ENCODE measurements around the gene ANKRD6. TPM values are rescaled to one million over a fixed set of nuclear protein-coding genes. Genes with fewer than 3 reads are reported as not detected.
"Not testable (repeated sequence)": the region's sequence is repeated elsewhere in the genome, so short reads cannot be mapped to it uniquely, and the experiment has no call there.

Gene ANKRD6
- 9.9 TPM for total RNA-seq

DNA sequence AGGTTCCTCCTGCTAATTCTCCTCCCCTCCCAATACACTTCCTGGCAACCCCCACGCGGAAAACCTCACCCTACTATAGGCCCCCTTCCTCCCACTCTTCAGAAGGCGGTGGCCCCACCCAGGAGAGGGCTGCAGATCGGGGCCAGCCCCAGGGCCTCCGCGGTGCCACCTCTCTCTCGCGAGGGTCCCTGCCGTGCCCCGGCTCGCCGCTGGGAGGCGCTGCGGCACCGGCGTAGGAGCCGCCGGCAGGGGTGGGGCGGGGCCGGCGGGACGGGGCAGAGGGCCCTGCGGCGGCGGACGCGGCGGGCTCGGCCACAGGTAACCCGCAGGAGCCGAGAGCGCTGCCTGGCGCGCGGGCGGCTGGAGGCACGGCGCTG, at the start of gene ANKRD6:
ANKRD6 (plus strand) TSS at position 278 of the 377 bp plus-strand sequence. CDS start 133,825 bp downstream, outside the sequence.
- ATAC-seq = peak; percentile 98

DNA sequence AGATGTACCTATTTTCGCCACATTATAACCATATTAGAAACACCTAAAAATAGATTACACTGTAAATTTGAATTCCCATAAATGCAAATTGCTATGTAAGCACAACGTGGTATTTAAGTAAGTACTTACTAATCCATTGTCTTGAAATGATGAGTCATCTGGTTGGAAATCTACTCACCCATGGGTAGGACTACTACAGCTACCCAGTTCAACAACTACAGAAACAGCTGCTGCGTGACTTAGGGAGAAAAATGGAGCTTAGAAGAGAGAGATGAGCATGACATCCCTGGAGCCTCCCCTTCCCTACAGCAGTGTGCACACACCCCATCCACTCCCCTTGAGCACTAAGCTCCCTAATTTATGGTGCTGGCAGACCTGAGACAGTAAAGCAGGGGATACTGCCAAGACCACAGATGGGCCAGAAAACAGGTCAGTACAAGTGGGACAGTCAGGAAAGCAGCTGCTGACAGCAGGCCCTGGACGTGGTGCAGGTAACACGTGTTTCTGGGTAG, 47.7 kb upstream of the ANKRD6 start:
- ATAC-seq = peak; percentile 99

GRCh38 chr6:89385846-89386245, 47.1 kb upstream of the ANKRD6 start:
- ATAC-seq = no peak

DNA sequence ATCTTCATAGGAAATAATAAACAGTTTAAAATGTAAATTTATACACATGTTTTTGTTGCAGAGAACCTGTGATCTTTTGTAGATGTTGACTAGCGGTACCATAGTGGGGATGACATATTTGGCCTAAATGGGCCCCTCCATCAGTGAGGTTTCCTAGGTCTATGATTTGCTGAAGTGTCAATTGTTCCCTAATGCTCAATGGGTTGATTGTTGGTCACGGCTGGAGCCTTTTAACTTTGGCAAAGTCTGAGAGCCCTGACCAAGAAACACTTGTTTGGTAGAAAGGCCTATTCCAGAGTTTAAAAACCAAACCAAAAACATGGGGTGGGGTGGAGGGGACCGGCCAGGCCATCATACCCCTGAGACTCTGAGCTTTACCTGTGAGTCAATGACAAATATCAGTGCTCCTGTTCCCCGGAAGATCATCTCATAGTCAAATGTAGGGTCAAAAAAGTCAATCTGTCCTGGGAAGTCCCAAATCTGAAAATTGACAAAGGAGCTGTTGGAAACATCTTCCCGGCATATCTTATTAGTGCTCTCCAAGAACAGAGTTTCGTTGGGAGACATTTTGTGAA, 45.9 kb upstream of the ANKRD6 start:
- ATAC-seq = no peak

DNA sequence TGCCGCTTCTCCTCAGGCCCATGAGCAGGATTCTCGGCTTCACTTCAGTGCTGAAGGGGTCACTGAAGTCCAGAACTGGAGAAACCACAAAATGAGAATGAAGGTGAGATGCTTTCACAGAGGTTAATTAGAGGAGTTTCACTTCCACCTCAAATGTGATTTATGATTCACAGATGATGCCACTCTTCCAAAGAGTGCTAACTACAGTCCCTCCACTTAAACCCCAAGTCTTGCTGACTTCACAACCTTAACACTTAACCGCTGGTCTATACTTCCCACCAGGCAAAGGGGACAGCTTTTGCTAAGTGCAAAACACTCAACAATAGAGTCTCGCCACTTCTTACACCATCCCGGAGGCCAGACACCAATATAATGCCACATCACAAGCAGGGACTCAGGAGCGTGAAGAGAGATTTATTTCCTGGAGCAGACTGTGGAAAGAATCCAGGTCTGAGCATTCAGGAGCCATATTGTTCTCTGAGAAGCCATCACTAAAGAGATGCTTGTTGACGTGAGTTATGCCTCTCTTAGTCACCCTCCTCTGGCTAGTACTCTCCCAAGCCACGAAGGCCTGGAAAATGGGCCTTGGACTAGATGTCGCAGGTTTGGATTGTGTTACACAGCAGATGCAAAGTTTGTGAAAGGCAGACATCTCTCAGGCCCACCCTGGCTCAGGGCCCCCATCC, 45.3 kb upstream of the ANKRD6 start:
- ATAC-seq = no peak

DNA sequence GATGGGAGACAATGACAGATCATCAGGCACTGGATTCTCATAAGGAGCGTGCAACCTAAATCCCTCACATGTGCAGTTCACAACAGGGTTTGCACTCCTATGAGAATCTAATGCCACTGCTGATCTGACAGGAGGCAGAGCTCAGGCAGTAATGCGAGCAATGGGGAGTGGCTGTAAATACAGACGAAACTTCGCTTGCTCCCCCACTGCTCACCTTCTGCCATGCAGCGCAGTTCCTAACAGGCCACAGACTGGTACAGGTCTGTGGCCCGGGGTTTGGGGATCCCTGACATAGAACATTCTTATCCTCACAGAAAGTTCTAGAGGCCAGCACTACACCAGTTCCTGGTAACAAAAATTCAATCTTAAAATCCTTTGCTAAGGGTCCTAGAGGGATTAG, 44.1 kb upstream of the ANKRD6 start:
- ATAC-seq = no peak

DNA sequence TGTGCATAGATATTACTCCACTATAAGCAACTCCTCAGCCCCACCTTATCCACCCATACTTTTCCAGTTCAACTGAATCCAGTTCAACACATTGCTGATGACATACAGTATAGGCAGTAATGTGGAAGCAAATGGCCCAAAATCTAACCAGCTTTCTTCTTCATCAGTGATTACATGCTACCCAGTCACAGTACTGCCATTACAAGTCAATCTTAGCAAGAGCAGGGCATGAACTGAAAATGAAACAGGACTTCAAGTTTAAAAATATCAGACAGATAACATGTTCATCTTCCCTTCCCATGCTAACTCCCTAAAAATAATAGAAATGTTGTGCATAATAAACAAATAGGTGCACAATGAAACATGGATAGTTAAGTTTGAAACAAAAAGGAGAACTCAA, 40.1 kb upstream of the ANKRD6 start:
- no peak for ATAC-seq

- ATAC-seq = no peak
These were observed 39.3 kb upstream of the ANKRD6 start for GRCh38 chr6:89393659-89394058.

GRCh38 chr6:89397884-89398283, 35.1 kb upstream of the ANKRD6 start:
- not testable (repeated sequence) for ATAC-seq

- ATAC-seq = no peak
These were observed 34.0 kb upstream of the ANKRD6 start for GRCh38 chr6:89398762-89399525.

GRCh38 chr6:89400050-89400449, 32.9 kb upstream of the ANKRD6 start:
- no peak for ATAC-seq

- peak; percentile 72 for ATAC-seq
These were observed 32.0 kb upstream of the ANKRD6 start for GRCh38 chr6:89400912-89401399.

DNA sequence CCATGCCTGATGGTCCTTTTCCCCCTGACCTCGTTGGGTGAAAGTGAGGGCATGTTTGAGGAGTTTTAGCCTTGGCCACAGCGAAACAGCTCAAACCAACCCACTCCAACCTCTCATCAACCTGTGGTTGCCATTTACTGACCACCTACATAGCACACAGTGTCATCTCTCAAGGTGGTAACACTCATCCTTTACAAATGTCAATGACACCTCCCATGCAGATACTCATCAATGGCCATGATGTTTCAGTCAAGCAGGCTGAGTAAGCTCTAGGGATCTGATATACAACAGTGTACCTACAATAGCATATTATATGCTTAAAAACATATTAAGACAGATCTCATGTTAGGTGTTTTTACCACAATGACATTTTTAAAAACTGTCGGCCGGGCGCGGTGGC, 30.2 kb upstream of the ANKRD6 start:
- ATAC-seq = no peak

- no peak for ATAC-seq
These were observed 28.4 kb upstream of the ANKRD6 start for GRCh38 chr6:89404512-89404911.

- ATAC-seq = no peak
These were observed 26.8 kb upstream of the ANKRD6 start for GRCh38 chr6:89406141-89406540.

- no peak for ATAC-seq
These were observed 23.4 kb upstream of the ANKRD6 start for GRCh38 chr6:89409461-89410035.

DNA sequence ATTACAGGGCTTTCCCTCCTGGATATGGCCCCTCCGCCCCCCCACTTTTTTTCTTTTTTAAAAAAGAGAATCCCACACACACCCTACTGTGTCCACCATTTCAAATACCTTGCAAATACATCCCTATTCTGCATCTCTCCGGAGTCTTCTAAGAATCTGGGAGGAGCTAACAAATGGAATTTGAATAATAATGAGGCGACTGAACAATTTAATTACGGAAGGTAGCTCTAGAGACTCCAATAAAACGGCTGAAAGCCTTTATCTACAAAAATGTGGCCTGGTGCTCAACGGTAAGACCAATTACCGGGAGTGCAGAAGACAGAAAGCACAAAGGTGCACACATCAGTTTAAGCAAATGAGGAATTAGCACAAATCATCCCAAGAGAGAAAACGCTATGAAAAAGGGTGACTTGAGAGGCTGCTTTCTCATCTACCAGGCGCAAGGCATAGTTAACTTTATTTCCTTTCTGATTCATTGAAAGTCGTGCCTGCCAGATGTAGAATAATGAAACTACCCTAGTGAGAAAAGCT, 22.7 kb upstream of the ANKRD6 start:
- ATAC-seq = no peak

DNA sequence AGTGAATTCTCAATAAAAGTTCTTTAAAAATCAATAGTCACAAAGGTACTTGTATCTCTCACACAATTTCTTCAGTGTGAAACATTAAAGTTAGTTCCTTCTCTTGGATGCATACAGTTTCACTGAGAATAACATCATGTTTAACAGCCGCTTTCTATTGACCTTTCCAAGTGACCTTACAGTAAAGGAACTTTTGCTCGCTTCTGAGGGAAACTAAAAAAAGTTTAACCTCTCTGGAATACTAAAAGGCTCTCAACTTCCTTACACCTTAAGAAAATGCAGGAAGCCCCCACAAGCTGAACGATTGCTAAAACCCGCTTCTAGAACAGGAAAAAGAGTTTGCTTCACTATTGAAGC, 22.2 kb upstream of the ANKRD6 start:
- no peak for ATAC-seq

- peak; percentile 51 for ATAC-seq
These were observed 21.5 kb upstream of the ANKRD6 start for GRCh38 chr6:89411145-89412070.

GRCh38 chr6:89412071-89413005, 20.6 kb upstream of the ANKRD6 start, which contains the start of gene RRAGD:
RRAGD (minus strand) TSS chr6:89412273; CDS start chr6:89411993, 280 bp downstream.
- ATAC-seq = peak; percentile 96
